Middle frontal gyrus (tissue), 1 donor: Measurements from ENCODE around the gene DPYD.

ENCODE experiments used
- DNase-seq: peaks from one replicate; pipeline ENCODE4 v3.0.0-alpha.2; 2015; ENCODE audit warnings: low spot score; ENCODE audit errors: extremely low spot score

DPYD gene

GRCh38 chr1:97061604-97062003 lies 859.2 kb downstream of the DPYD start:
- no peak for DNase-seq

- no peak for DNase-seq
Observed at GRCh38 chr1:97056386-97056785, 864.4 kb downstream of the DPYD start.

- DNase-seq = no peak
Observed at GRCh38 chr1:97053268-97053667, 867.6 kb downstream of the DPYD start.

- DNase-seq = no peak
Observed at GRCh38 chr1:97051823-97052222, 869.0 kb downstream of the DPYD start.

GRCh38 chr1:97050506-97050905 lies 870.3 kb downstream of the DPYD start:
- no peak for DNase-seq

- no peak for DNase-seq
Observed at GRCh38 chr1:97047421-97047793, 873.4 kb downstream of the DPYD start.

GRCh38 chr1:97046765-97047420 lies 873.9 kb downstream of the DPYD start:
- no peak for DNase-seq

- DNase-seq = no peak
Observed at GRCh38 chr1:97044159-97044760, 876.6 kb downstream of the DPYD start.

- no peak for DNase-seq
Observed at GRCh38 chr1:97042551-97042950, 878.3 kb downstream of the DPYD start.

- no peak for DNase-seq
Observed at GRCh38 chr1:97041026-97041425, 879.8 kb downstream of the DPYD start.

GRCh38 chr1:97038410-97038809 lies 882.4 kb downstream of the DPYD start:
- no peak for DNase-seq

- DNase-seq = no peak
Observed at GRCh38 chr1:97034651-97035050, 886.2 kb downstream of the DPYD start.

GRCh38 chr1:97033949-97034348 lies 886.9 kb downstream of the DPYD start:
- DNase-seq = no peak
